Measurements from ENCODE around the gene POU1F1.
"Not testable (repeated sequence)": the region's sequence is repeated elsewhere in the genome, so short reads cannot be mapped to it uniquely, and the experiment has no call there.

The POU1F1 gene

GRCh38 chr3:87311309-87311708, 34.9 kb upstream of the POU1F1 start:
- DNase-seq (ENCODE audit: extremely low spot score), result no peak
- CTCF ChIA-PET, result interaction anchor here (3.2 kb wide), 1 partner anchor 12 kb away, joined by 9 read pairs; no protein-coding TSS in a partner anchor
- POLR2A ChIA-PET, result no interaction called here
- TF ChIP-seq CTCF (IDR thresholded peaks at IDR 0.05; ENCODE audit: control extremely low read depth, extremely low read depth, low read depth, missing control alignments), result no peak

- POLR2A ChIA-PET, result no interaction called here
- no peak for DNase-seq (ENCODE audit: extremely low spot score)
- no peak for TF ChIP-seq CTCF (IDR thresholded peaks at IDR 0.05; ENCODE audit: control extremely low read depth, extremely low read depth, low read depth, missing control alignments)
- CTCF ChIA-PET, result interaction anchor here (3.2 kb wide), 1 partner anchor 10 kb away, joined by 9 read pairs; no protein-coding TSS in a partner anchor
Observed at GRCh38 chr3:87309601-87310000, 33.2 kb upstream of the POU1F1 start.

GRCh38 chr3:87307805-87308204, 31.4 kb upstream of the POU1F1 start:
- CTCF ChIA-PET, result no interaction called here
- TF ChIP-seq CTCF (IDR thresholded peaks at IDR 0.05; ENCODE audit: control extremely low read depth, extremely low read depth, low read depth, missing control alignments), result peak; percentile 8

GRCh38 chr3:87305517-87305916, 29.1 kb upstream of the POU1F1 start:
- CTCF ChIA-PET, result interaction anchor here (0.8 kb wide), 1 partner anchor 19 kb away, joined by 3 read pairs; no protein-coding TSS in a partner anchor
- POLR2A ChIA-PET, result no interaction called here
- TF ChIP-seq CTCF (IDR thresholded peaks at IDR 0.05; ENCODE audit: control extremely low read depth, extremely low read depth, low read depth, missing control alignments), result no peak
- no peak for DNase-seq (ENCODE audit: extremely low spot score)

More at GRCh38 chr3:87307805-87308204, 31.4 kb upstream of the POU1F1 start:
- DNase-seq (ENCODE audit: extremely low spot score), result no peak
- POLR2A ChIA-PET, result no interaction called here

GRCh38 chr3:87305031-87305430, 28.6 kb upstream of the POU1F1 start:
- POLR2A ChIA-PET; CTCF ChIA-PET; DNase-seq (ENCODE audit: extremely low spot score): not testable (repeated sequence)

GRCh38 chr3:87298111-87298718, 21.8 kb upstream of the POU1F1 start:
- CTCF ChIA-PET, result interaction anchor here (0.7 to 2.2 kb wide), 14 partner anchors 11 to 880 kb away, joined by 3 to 9 read pairs (median 5); no protein-coding TSS in a partner anchor
- POLR2A ChIA-PET, result no interaction called here
- peak; percentile 27 for DNase-seq (ENCODE audit: extremely low spot score)
- peak; percentile 66 for TF ChIP-seq CTCF (IDR thresholded peaks at IDR 0.05; ENCODE audit: control extremely low read depth, extremely low read depth, low read depth, missing control alignments)

GRCh38 chr3:87288446-87288845, 12.1 kb upstream of the POU1F1 start:
- no peak for DNase-seq (ENCODE audit: extremely low spot score)
- POLR2A ChIA-PET, result no interaction called here
- no peak for TF ChIP-seq CTCF (IDR thresholded peaks at IDR 0.05; ENCODE audit: control extremely low read depth, extremely low read depth, low read depth, missing control alignments)
- CTCF ChIA-PET, result interaction anchor here (2.2 kb wide), 1 partner anchor 10 kb away, joined by 9 read pairs; no protein-coding TSS in a partner anchor
